Stimulated activated CD4-positive, alpha-beta T cell treated with anti-CD3 and anti-CD28 coated beads, Interleukin-4, amount 100 ng/mL, for 48 hours (primary cell): ENCODE data around the gene MYO5B.
"Not testable (repeated sequence)": the region's sequence is repeated elsewhere in the genome, so short reads cannot be mapped to it uniquely, and the experiment has no call there.

ENCODE experiments used
- DNase-seq, 2 donors: peaks; one replicate each; pipeline ENCODE4 v3.0.0-alpha.2; 2020; ENCODE audit warnings: low read depth in 2 of 2

The MYO5B gene

GRCh38 chr18:50099725-50100407 is 95.1 kb downstream of the MYO5B start:
- no peak for DNase-seq

- no peak for DNase-seq
These were observed 97.2 kb downstream of the MYO5B start for GRCh38 chr18:50097702-50098101.

- DNase-seq: no peak
These were observed 98.0 kb downstream of the MYO5B start for GRCh38 chr18:50096766-50097435.

GRCh38 chr18:50094786-50095185 is 100.2 kb downstream of the MYO5B start:
- not testable (repeated sequence) for DNase-seq

- no peak for DNase-seq
These were observed 100.7 kb downstream of the MYO5B start for GRCh38 chr18:50094221-50094773.

- no peak for DNase-seq
These were observed 101.4 kb downstream of the MYO5B start for GRCh38 chr18:50093366-50094064.

- no peak for DNase-seq
These were observed 102.6 kb downstream of the MYO5B start for GRCh38 chr18:50092245-50092805.

GRCh38 chr18:50091509-50092244 is 103.3 kb downstream of the MYO5B start:
- DNase-seq: no peak

- DNase-seq: no peak
These were observed 104.3 kb downstream of the MYO5B start for GRCh38 chr18:50090370-50091312.

- no peak for DNase-seq
These were observed 105.2 kb downstream of the MYO5B start for GRCh38 chr18:50089702-50090101.

- DNase-seq: no peak
These were observed 111.2 kb downstream of the MYO5B start for GRCh38 chr18:50083708-50084107.

GRCh38 chr18:50080932-50081560 is 113.9 kb downstream of the MYO5B start:
- DNase-seq: no peak

GRCh38 chr18:50080316-50080715 is 114.6 kb downstream of the MYO5B start:
- no peak for DNase-seq

- DNase-seq: no peak
These were observed 115.2 kb downstream of the MYO5B start for GRCh38 chr18:50079571-50080295.

GRCh38 chr18:50076277-50076676 is 118.7 kb downstream of the MYO5B start:
- no peak for DNase-seq

GRCh38 chr18:50075772-50076171 is 119.2 kb downstream of the MYO5B start:
- DNase-seq: no peak

GRCh38 chr18:50074404-50074803 is 120.5 kb downstream of the MYO5B start:
- no peak for DNase-seq

- DNase-seq: no peak
These were observed 121.6 kb downstream of the MYO5B start for GRCh38 chr18:50073319-50073718.

- no peak for DNase-seq
These were observed 122.8 kb downstream of the MYO5B start for GRCh38 chr18:50072146-50072545.
